ENCODE measurements around the gene TSC22D3.
A peak's percentile ranks its signal among the peaks of the same experiment; 100 is the strongest.
"Not testable (repeated sequence)": the region's sequence is repeated elsewhere in the genome, so short reads cannot be mapped to it uniquely, and the experiment has no call there.

The TSC22D3 gene

DNA sequence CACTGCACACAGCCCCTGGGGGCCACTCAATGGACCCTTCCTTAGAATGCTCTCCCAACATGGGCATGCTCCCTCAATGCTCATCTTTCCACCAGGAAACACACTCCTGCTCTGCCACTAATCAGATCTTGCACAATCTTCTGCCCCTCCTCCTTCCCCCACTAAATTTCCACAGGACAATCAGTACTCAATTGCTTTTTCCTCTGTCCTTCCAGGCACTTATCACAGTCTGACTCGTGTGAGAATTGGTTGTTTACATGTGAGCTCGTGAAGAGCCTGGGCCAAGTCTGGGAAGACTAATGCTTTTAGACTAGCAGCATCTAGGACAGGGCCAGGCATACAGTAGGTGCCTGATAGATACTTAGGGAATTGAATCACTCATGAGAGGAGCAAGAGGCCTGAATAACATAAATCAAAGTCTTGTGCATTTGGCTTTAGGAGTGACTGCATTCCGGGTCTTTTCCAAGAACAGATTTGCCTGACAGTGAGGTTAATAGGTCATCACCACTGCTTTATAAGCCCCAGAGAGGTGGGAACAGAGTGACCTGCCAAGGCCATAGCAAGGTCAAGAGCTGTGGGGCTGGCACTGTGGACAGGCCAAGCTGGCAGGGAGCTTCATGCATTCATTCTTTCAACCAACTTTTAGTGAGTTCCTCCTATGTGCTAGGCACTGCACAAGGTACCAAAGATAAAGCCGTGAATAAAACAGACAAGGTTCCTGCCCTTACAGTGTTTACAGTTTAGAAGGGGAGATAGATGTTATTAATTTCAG is 92.3 kb downstream of the TSC22D3 start:
- no peak for DNase-seq (ENCODE audit: low read depth in 3 of 3, low spot score in 1 of 3)

- DNase-seq (ENCODE audit: low read depth in 3 of 3, low spot score in 1 of 3) = no peak
These were observed 93.3 kb downstream of the TSC22D3 start for GRCh38 chrX:107682256-107682655.

GRCh38 chrX:107678957-107679740 is 96.4 kb downstream of the TSC22D3 start:
- peak in 2 of 3 donors; percentile 34 for DNase-seq (ENCODE audit: low read depth in 3 of 3, low spot score in 1 of 3)

DNA sequence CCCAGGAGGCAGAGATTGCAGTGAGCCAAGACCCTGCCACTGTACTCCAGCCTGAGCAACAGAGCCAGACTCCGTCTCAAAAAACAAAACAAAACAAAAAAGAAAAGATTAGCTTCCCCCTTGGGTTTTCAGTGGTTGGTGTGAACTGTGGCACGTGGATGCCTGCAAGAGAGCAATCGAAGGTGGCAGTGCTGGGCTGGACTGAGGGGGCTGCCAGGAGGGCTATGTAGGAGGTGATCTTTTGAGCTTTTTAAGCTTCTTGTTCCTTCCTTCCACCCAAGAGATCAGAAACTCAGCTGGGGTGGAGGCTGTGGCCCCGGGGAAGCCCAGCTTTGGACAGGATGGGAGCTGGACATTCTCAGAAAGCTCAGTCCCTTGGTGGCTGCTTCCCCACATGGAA is 97.7 kb downstream of the TSC22D3 start:
- DNase-seq (ENCODE audit: low read depth in 3 of 3, low spot score in 1 of 3) = no peak

DNA sequence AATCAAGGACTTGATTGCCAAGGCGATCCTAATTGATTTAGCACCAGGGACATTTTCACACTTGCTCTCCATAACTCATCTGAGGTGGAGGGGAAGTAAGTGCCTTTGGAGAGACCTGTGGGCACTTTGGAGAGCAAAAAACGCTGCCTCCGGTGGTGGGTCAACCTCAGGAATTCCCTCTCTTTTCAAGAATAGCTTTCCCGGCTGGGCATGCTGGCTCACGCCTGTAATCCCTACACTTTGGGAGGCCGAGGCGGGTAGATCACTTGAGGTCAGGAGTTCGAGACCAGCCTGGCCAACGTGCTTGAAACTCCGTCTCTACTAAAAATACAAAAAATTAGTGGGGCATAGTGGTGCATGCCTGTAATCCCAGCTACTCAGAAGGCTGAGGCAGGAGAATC is 98.1 kb downstream of the TSC22D3 start:
- DNase-seq (ENCODE audit: low read depth in 3 of 3, low spot score in 1 of 3) = no peak

GRCh38 chrX:107676559-107677378 is 98.8 kb downstream of the TSC22D3 start:
- DNase-seq (ENCODE audit: low read depth in 3 of 3, low spot score in 1 of 3) = peak in 1 of 3 donors; percentile 39

GRCh38 chrX:107675823-107676555 is 99.6 kb downstream of the TSC22D3 start:
- no peak for DNase-seq (ENCODE audit: low read depth in 3 of 3, low spot score in 1 of 3)

GRCh38 chrX:107675365-107675654 is 100.3 kb downstream of the TSC22D3 start:
- no peak for DNase-seq (ENCODE audit: low read depth in 3 of 3, low spot score in 1 of 3)

DNA sequence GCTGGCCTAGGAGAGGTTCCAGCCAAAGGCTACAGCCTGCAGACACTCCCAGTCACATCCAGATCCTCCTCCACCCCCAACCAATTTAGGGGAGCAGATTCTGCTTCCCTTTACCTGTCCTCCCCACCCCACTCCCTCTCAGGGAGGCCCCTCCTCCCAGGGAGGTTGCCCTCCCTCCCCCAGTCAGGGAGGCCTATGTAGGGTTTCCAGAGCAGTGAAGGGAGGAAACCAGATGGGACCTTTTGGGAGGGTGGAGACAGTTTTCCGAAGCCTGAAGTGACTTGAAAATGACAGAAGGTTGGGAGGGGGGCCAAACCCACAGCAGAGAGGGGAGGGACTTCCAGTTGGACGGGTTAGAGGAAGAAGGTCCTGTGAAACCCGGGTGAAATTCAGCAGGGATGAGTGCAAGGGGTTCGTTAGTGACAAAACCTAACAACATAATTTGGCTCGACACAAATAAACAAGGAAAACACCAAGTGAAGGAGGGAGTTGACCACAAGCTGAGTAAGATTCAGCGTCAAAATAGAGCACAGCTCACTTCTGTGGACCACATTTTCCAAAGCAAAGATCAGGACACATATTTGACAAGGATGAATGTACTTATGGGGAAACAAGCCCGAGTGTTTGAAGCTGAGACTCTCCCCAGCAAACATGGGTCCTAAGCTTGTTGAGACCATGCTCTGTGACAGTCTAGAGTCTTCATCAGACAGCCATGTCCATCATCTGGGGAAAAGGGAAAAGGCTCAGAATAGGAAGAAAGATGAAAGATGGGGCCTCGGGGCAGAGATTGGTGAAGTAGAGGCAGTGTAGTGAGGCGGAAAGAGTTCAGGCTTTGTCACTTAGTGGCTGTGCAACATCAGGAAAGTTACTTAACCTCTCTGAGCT is 100.9 kb downstream of the TSC22D3 start:
- DNase-seq (ENCODE audit: low read depth in 3 of 3, low spot score in 1 of 3) = no peak

GRCh38 chrX:107673933-107674479 is 101.6 kb downstream of the TSC22D3 start:
- DNase-seq (ENCODE audit: low read depth in 3 of 3, low spot score in 1 of 3) = peak; percentile 53 to 79 (median 77)

GRCh38 chrX:107673431-107673830 is 102.2 kb downstream of the TSC22D3 start:
- no peak for DNase-seq (ENCODE audit: low read depth in 3 of 3, low spot score in 1 of 3)

DNA sequence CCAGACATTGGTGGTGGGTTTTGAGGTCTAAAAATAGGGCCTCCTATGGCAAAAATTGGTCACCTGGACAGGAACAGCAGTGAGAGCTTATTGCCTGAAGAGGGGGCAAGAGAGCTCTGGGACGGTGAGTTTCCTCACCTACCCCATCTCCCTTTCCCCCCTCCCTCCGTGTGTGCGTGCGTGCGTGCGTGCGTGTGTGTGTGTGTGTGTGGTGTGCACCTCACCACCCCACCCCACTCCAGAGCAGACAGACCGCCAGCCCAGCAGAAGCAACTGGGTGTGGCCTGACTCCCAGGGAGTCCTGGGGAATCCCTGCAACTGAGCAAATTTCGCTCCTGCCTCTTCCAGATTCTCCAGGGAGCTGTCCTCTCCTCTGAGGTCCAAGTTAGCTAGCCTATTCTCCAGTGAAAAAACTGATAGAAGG is 102.6 kb downstream of the TSC22D3 start:
- DNase-seq (ENCODE audit: low read depth in 3 of 3, low spot score in 1 of 3) = peak; percentile 42 to 53 (median 51)

GRCh38 chrX:107671256-107671655 is 104.3 kb downstream of the TSC22D3 start:
- not testable (repeated sequence) for DNase-seq (ENCODE audit: low read depth in 3 of 3, low spot score in 1 of 3)

DNA sequence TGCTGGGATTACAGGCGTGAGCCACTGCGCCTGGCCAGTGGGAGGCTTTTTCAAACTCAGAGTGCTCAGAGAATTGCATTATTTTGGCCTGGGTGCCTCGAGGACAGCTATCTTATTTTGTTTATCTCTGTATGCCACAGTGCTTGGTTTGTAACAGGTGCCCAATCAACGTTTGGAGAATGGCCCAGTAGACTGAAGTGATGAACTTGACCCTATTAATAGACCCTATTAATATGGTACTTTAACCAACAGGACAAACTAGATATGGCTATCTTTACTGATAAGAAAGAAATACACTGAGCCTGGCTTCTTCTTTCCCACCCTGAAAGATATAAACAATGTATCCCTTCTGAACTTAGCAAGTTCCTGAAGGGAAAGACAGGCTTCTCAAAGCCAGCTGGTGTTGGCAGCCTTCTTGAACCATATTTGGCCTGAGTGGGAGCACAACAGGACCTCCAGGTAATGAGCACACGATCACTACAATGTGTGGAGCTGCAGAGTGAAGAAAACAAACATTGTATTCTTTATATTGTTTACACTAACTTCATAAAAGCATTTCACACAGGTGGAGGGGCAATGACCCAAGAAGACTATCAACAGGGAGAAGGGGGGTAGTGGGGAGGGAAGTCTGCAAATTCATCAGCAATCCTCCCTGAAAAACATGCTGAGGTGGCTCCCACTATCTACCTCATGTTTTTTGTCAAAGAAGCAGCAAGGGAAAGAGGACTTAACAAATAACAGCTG is 105.5 kb downstream of the TSC22D3 start:
- no peak for DNase-seq (ENCODE audit: low read depth in 3 of 3, low spot score in 1 of 3)

DNA sequence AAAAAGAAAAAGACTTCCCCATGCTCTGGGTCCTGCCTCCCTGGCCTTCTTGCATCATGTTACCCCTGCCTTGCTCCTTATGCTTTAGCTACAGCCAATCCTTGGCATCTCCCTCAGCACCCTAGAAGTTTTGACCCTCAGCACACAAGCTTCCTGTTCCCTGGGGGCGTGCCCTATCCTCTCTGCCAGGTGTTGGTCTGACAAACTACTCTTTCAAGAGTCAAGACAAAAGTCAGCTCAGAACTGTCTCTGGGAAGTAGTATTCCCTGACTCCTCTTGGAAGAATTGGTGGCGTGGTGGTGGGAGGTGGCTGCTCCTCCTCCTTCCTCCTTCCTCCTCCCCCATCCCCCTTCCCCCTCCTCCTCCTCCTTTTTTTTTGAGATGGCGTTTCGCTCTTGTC is 106.3 kb downstream of the TSC22D3 start:
- no peak for DNase-seq (ENCODE audit: low read depth in 3 of 3, low spot score in 1 of 3)

DNA sequence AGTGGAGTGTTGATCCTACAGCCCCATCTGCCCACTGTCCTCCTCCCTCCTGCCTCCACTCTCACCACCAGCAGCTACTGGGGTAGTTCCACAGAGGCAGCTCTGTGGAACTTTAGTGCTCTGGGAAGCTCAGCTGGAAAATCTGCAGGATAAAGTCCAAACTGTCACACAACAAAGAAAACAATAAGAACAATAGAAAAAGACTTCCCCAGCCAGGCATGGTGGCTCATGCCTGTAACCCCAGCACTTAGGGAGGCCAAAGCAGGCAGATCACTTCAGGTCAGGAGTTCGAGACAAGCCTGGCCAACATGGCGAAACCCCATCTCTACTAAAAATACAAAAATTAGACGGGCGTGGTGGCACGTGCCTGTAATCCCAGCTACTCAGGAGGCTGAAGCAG is 106.9 kb downstream of the TSC22D3 start:
- DNase-seq (ENCODE audit: low read depth in 3 of 3, low spot score in 1 of 3) = not testable (repeated sequence)

DNA sequence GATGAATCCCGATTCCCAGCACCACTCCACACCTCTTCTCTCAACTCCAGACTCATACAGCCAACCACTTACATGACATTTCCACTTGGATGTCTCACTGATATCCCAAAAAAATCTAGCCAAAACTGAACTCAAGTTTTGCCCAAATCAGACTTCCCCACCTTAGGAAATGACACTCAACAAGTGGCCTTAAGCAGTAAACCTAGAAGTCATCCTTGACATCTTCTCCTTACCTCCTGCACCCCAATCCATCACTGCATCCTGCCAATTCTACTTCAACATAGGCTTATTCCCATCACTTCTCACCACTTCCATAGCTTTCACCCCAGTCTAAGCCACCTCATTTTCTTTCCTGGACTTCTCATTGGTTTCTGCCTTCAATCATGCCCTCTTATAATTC is 108.2 kb downstream of the TSC22D3 start:
- DNase-seq (ENCODE audit: low read depth in 3 of 3, low spot score in 1 of 3) = no peak

- DNase-seq (ENCODE audit: low read depth in 3 of 3, low spot score in 1 of 3) = no peak
These were observed 108.7 kb downstream of the TSC22D3 start for GRCh38 chrX:107666931-107667330.
